GM12865 (cell line): ENCODE results near the gene SH3TC1.
A peak's percentile ranks its signal among the peaks of the same experiment; 100 is the strongest.

ENCODE experiments used
- DNase-seq: peaks from one replicate; pipeline ENCODE4 v3.0.0; 2010; ENCODE audit warnings: low read depth
- H3K4me3 ChIP-seq: 2 replicates; pipeline ENCODE4 v1.5.1; 2011; ENCODE audit warnings: mild to moderate bottlenecking, low read depth, low read length, control low read depth
- TF ChIP-seq, protein P1 (sequence below): IDR thresholded peaks from 2 replicates; pipeline ENCODE4 v1.5.1; 2011; ENCODE audit warnings: low read length, control low read depth, low read depth, inconsistent platforms; ENCODE audit not compliant: insufficient read depth; ENCODE audit errors: missing control alignments

Gene SH3TC1

DNA sequence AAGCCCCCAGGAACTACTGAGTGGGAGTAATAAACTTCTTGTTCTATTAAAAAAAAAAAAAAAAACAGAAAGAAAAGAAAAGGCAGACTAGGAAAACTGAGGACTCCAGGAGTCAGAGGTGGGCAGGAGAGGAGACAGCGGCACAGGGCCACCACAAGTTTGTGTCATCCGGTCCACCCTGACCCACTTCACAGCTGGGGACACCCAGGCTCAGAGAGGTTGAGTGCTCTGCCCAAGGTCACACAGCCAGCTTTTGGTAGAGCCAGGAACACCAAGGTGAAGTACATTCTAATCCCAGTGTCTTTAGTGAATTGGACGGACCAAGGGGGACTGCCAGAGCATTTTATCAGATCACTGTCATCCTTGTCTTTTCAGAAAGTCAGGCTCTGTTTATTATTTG is 24.1 kb upstream of the SH3TC1 start:
- DNase-seq: no peak
- H3K4me3 ChIP-seq: no peak overlapping the region
- TF ChIP-seq, protein P1, sequence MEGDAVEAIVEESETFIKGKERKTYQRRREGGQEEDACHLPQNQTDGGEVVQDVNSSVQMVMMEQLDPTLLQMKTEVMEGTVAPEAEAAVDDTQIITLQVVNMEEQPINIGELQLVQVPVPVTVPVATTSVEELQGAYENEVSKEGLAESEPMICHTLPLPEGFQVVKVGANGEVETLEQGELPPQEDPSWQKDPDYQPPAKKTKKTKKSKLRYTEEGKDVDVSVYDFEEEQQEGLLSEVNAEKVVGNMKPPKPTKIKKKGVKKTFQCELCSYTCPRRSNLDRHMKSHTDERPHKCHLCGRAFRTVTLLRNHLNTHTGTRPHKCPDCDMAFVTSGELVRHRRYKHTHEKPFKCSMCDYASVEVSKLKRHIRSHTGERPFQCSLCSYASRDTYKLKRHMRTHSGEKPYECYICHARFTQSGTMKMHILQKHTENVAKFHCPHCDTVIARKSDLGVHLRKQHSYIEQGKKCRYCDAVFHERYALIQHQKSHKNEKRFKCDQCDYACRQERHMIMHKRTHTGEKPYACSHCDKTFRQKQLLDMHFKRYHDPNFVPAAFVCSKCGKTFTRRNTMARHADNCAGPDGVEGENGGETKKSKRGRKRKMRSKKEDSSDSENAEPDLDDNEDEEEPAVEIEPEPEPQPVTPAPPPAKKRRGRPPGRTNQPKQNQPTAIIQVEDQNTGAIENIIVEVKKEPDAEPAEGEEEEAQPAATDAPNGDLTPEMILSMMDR: no peak

DNA sequence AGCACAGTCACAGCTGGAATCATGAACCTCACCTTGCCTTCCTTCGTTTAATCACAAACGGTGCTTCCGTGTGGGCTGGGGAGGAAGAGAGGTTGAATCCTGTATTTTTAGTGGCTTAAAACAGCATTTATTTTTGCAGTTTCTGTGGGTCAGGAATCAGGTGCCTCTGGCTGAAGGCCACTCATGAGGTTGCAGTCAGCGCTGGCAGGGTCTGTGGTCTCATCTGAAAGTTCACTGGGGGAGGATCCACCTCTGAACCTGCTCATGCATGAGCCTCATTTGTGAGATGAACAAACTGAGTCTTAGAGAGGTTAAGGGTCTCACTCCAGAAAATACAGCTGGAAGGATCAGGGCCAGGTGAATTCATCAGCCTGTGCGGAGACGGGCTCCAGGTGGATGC is 23.4 kb upstream of the SH3TC1 start:
- no peak overlapping the region for H3K4me3 ChIP-seq
- TF ChIP-seq, protein P1: no peak
- DNase-seq: peak; percentile 60

DNA sequence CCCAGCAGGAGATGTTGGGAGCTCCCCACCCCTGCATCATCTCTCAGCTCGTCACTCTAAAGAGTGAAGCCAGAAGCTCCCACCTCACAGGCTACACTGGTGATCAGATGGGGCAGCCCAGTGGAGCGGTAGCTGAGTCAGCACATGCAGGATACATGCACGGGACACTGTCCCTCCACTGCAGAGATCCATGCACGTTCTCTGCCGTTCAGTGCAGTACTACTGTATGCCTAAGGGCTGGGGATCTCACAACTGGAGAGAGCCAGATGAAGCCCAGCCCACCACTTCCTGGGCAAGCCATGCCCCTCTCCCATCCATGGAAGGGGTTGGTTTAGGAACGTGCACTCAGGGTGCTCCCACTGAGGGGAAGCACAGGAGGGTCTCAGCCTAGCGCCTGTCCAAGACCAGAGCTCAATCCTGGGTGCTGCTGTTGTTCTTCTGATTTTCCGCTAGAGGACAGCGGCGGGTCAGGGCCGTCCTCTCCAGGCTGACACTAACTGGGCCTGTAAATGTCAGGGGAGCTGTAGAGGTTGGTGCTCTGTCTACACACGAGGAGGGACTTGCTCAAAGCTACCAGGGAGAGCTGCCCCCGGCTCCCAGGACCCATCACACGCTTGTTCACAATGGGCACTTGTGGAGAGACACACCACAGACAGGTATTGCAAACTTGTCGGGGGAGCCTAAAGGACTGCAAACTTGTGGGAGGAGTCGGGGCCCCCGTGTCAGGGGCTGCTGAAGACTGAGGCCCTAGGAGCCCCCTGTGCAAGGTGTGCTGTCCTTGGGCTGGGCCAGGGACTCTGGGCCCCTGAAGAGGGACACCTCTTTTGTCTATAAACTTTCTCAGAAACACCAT is 22.3 kb upstream of the SH3TC1 start:
- TF ChIP-seq, protein P1: peak; percentile 86
- DNase-seq: peak; percentile 72
- H3K4me3 ChIP-seq: no peak overlapping the region

DNA sequence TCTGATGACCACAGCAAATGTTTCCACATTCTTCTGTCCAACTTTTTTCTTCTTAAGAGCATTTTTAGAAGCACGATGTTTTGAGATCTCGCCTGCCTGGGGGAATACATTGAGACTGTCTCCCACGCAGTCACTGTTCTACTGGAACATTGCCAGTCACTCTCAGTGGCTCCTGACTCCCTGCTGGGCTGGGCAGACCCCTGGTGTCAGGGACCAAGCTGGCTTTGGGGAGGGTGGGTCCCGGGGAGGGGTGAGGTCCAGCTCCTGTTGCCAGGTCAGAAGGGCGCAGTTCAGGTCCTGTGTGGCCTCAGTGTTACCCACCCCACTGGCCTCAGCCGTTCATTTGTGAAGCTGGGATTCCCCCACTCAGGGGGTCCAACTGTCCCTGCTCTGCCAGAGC is 21.5 kb upstream of the SH3TC1 start:
- no peak overlapping the region for H3K4me3 ChIP-seq
- DNase-seq: no peak
- TF ChIP-seq, protein P1: no peak

DNA sequence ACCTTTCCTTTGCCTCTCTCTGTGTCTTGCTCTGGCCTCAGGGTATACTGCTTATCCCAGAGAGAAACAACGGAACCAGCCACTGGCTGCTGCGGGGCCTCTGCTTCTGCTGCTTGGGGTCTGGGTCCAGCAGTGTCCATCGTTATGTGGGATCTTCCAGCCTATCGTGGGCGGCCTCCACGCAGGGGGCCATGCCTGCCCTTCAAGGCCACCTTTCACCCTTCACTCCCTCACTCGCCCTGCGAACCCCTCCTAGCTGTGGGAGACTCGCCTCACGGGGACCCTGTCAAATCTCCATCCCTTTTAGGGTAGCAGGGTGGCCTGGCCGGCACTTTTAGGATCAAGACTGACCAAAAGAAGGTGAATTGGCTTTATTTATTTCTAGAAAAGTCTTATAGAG is 21.1 kb upstream of the SH3TC1 start:
- TF ChIP-seq, protein P1: no peak

DNA sequence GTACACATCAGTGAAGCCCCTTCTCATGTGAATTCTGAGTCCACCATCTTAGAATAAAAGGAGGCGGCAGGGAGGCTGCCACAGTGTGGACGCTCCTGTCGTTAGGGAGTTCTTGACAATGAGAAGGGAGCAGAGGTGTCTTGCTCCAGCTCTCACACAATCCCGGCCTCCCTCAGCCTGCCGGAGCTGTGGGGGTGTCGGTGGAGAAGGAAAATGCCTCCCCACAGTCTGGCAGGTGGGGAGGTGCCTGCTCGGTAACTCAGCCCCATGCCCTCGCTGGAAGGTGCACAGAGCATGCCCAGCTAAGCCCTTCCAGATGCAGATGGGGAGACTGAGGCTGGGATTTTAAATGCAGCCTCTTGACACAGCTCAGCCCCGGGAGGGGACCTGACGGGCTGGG is 20.0 kb upstream of the SH3TC1 start:
- TF ChIP-seq, protein P1: no peak

More for the DNA sequence above, 21.1 kb upstream of the SH3TC1 start:
- DNase-seq: no peak
- no peak overlapping the region for H3K4me3 ChIP-seq

DNA sequence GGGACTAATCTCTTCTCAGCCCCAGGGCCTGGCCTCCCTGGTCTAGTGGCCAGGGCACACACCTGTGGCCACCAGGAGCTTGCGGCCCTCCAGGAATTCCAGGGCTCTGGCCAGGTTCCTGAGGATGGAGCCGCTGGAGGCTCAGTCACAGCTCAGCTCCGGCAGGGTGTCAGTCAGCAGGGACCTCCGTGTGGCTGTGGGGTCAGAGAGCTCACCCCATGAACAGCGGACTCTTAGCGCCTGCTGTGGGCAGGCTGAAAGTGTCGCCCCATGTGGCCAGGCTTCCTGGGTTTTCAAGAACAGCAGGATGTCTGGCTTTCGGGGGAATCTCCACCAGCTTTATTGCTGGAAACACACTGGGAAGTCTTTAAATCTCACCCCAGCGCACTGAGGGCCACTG is 19.3 kb upstream of the SH3TC1 start:
- no peak for DNase-seq
- TF ChIP-seq, protein P1: no peak
- H3K4me3 ChIP-seq: no peak overlapping the region

More for the DNA sequence above, 20.0 kb upstream of the SH3TC1 start:
- DNase-seq: no peak
- H3K4me3 ChIP-seq: no peak overlapping the region
